Measurements from ENCODE around the gene CPA2. TPM values are rescaled to one million over a fixed set of nuclear protein-coding genes. Genes with fewer than 3 reads are reported as not detected.

Gene CPA2
- total RNA-seq, 4 donors from 2014 or later: not detected

- H3K27me3 ChIP-seq: no peaks in the 10 kb centered on the region
Measured at GRCh38 chr7:130301501-130302020, 34.9 kb downstream of the CPA2 start.

GRCh38 chr7:130302649-130303048 is 36.0 kb downstream of the CPA2 start:
- no peak for DNase-seq
- H3K36me3 ChIP-seq: no peaks in the 10 kb centered on the region
- H3K27ac ChIP-seq: no peak overlapping the region
- H3K27me3 ChIP-seq: no peaks in the 10 kb centered on the region
- in situ Hi-C loops (cut with MboI; ENCODE audit: low sequenced_read_pairs in 4 of 4): no loop called here
- TF ChIP-seq CTCF (IDR thresholded peaks at IDR 0.05 in 4 of 5, conservative IDR thresholded peaks at IDR 0.05 in 1 of 5) (no peak), POLR2A (IDR thresholded peaks at IDR 0.05) (no peak)
- intact Hi-C loops (cut with DNase I; ENCODE audit: low total_unique reads): no loop called here
- H3K4me1 ChIP-seq: no peaks in the 10 kb centered on the region
- ATAC-seq: no peak
- H3K9me3 ChIP-seq: no peaks in the 10 kb centered on the region
- H3K4me3 ChIP-seq: no peak overlapping the region

More at GRCh38 chr7:130301501-130302020, 34.9 kb downstream of the CPA2 start:
- no peak for TF ChIP-seq CTCF (IDR thresholded peaks at IDR 0.05 in 4 of 5, conservative IDR thresholded peaks at IDR 0.05 in 1 of 5)
- Histone ChIP-seq H3K36me3 (no peaks in the 10 kb centered on the region), H3K4me3 (no peak overlapping the region), H3K9me3 (no peaks in the 10 kb centered on the region), H3K4me1 (no peaks in the 10 kb centered on the region), H3K27ac (no peak overlapping the region)
- ATAC-seq (no peak), DNase-seq (no peak)
- intact Hi-C loops (cut with DNase I; ENCODE audit: low total_unique reads) (no loop called here), in situ Hi-C loops (cut with MboI; ENCODE audit: low sequenced_read_pairs in 4 of 4) (no loop called here)

GRCh38 chr7:130303127-130303526 is 36.5 kb downstream of the CPA2 start:
- H3K27ac ChIP-seq: no peak overlapping the region
- DNase-seq (no peak), ATAC-seq (no peak)
- no peak overlapping the region for H3K4me3 ChIP-seq
- H3K9me3 ChIP-seq: no peaks in the 10 kb centered on the region
- H3K36me3 ChIP-seq: no peaks in the 10 kb centered on the region
- no peaks in the 10 kb centered on the region for H3K27me3 ChIP-seq
- intact Hi-C loops (cut with DNase I; ENCODE audit: low total_unique reads) (no loop called here), in situ Hi-C loops (cut with MboI; ENCODE audit: low sequenced_read_pairs in 4 of 4) (no loop called here)
- no peak for TF ChIP-seq POLR2A (IDR thresholded peaks at IDR 0.05)
- no peak for TF ChIP-seq CTCF (IDR thresholded peaks at IDR 0.05 in 4 of 5, conservative IDR thresholded peaks at IDR 0.05 in 1 of 5)
- no peaks in the 10 kb centered on the region for H3K4me1 ChIP-seq

GRCh38 chr7:130303551-130303950 is 36.9 kb downstream of the CPA2 start:
- DNase-seq (no peak), ATAC-seq (no peak)
- no peaks in the 10 kb centered on the region for H3K27me3 ChIP-seq
- H3K27ac ChIP-seq: no peak overlapping the region
- intact Hi-C loops (cut with DNase I; ENCODE audit: low total_unique reads) (no loop called here), in situ Hi-C loops (cut with MboI; ENCODE audit: low sequenced_read_pairs in 4 of 4) (no loop called here)
- H3K4me1 ChIP-seq: no peaks in the 10 kb centered on the region
- H3K4me3 ChIP-seq: no peak overlapping the region
- TF ChIP-seq CTCF (IDR thresholded peaks at IDR 0.05 in 4 of 5, conservative IDR thresholded peaks at IDR 0.05 in 1 of 5) (no peak), POLR2A (IDR thresholded peaks at IDR 0.05) (no peak)
- no peaks in the 10 kb centered on the region for H3K9me3 ChIP-seq
- no peaks in the 10 kb centered on the region for H3K36me3 ChIP-seq

DNA sequence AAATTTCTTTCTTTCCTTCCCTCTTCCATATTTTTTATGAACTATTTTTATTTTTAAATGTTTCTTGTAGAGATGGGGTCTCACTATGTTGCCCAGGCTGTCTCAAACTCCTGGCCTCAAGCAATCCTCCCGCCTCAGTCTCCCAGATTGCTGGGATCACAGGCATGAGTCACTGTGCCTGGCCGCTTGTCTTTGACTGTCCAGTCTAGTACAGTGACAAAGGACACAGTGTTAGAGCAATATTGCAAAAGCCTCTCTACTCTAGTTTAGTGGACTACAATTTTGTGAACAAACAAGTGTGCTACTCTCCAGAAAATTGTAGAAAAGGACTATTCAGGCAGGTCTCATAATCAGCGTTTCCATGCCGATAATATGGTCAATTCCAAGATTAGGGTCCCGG is 37.3 kb downstream of the CPA2 start:
- Histone ChIP-seq H3K4me1 (no peaks in the 10 kb centered on the region), H3K4me3 (no peak overlapping the region), H3K36me3 (no peaks in the 10 kb centered on the region), H3K27ac (no peak overlapping the region), H3K27me3 (no peaks in the 10 kb centered on the region), H3K9me3 (no peaks in the 10 kb centered on the region)
- in situ Hi-C loops (cut with MboI; ENCODE audit: low sequenced_read_pairs in 4 of 4) (no loop called here), intact Hi-C loops (cut with DNase I; ENCODE audit: low total_unique reads) (no loop called here)
- no peak for DNase-seq
- no peak for TF ChIP-seq CTCF (IDR thresholded peaks at IDR 0.05 in 4 of 5, conservative IDR thresholded peaks at IDR 0.05 in 1 of 5)
- ATAC-seq: no peak

Data from gastrocnemius medialis (tissue), 4 donors.